Lower lobe of right lung (tissue), 2 donors: ENCODE measurements around the gene CATSPERD. TPM values are rescaled to one million over a fixed set of nuclear protein-coding genes. Genes with fewer than 3 reads are reported as not detected.

ENCODE experiments used
- ATAC-seq, 2 donors: fragments of 200-7000 bp; cut with Tn5 transposase; one replicate each; pipeline ENCODE4 v1.9.1; 2020 to 2022; ENCODE audit warnings: mild to moderate bottlenecking in 2 of 2, moderate library complexity in 2 of 2
- DNase-seq: peaks from one replicate; pipeline ENCODE4 v3.0.0-alpha.2; 2020
- H3K27ac ChIP-seq: fragments of 200-600 bp; one replicate; pipeline ENCODE4 v1.8.0; 2022
- H3K27me3 ChIP-seq: fragments of 200-600 bp; one replicate; pipeline ENCODE4 v1.8.0; 2022; ENCODE audit warnings: low read depth
- H3K36me3 ChIP-seq: fragments of 200-600 bp; one replicate; pipeline ENCODE4 v1.8.0; 2022; ENCODE audit warnings: mild to moderate bottlenecking
- H3K4me1 ChIP-seq: fragments of 200-600 bp; one replicate; pipeline ENCODE4 v1.8.0; 2022
- H3K4me3 ChIP-seq: fragments of 200-600 bp; one replicate; pipeline ENCODE4 v1.8.0; 2022; ENCODE audit warnings: mild to moderate bottlenecking
- H3K9me3 ChIP-seq: fragments of 200-600 bp; one replicate; pipeline ENCODE4 v1.8.0; 2022
- CTCF ChIP-seq: fragments of 200-600 bp; IDR thresholded peaks from one replicate; pipeline ENCODE4 v1.8.0; 2022; ENCODE audit warnings: antibody characterized with exemption, mild to moderate bottlenecking
- intact Hi-C: fragments of 100-400 bp; cut with DNase I; formaldehyde crosslinking; loops from one replicate; pipeline ENCODE4 v1.11.0; 2022
- total RNA-seq: library from RNA; stranded (reverse); fragmentation: NEBNext Ultra II Directional; extraction: Animal tissue kit (Norgen Biotek cat#: 25700); gene quantifications from one replicate; pipeline ENCODE4 v1.2.1, GENCODE V29; 2021
- donor health status: DM: no; HTN: yes; CAD: no; lungs with severe emphysema.

The CATSPERD gene
- total RNA-seq, 1 donor from 2014 or later = 6.4 TPM

GRCh38 chr19:5786593-5787408, 66.4 kb downstream of the CATSPERD start:
- Histone ChIP-seq H3K4me3 (no peak overlapping the region), H3K27ac (no peak overlapping the region), H3K27me3 (no peaks in the 10 kb centered on the region), H3K9me3 (no peaks in the 10 kb centered on the region), H3K4me1 (peaks cover 9% of the 10 kb centered on the region), H3K36me3 (peaks cover 66% of the 10 kb centered on the region)
- ATAC-seq (no peak), DNase-seq (no peak)
- intact Hi-C loops = no loop called here
- TF ChIP-seq CTCF = no peak

GRCh38 chr19:5787409-5788182, 67.2 kb downstream of the CATSPERD start:
- Histone ChIP-seq H3K4me1 (peaks cover 9% of the 10 kb centered on the region), H3K27ac (no peak overlapping the region), H3K27me3 (no peaks in the 10 kb centered on the region), H3K4me3 (no peak overlapping the region), H3K36me3 (peaks cover 66% of the 10 kb centered on the region), H3K9me3 (no peaks in the 10 kb centered on the region)
- intact Hi-C loops = no loop called here
- TF ChIP-seq CTCF = no peak
- ATAC-seq (no peak), DNase-seq (no peak)

DNA sequence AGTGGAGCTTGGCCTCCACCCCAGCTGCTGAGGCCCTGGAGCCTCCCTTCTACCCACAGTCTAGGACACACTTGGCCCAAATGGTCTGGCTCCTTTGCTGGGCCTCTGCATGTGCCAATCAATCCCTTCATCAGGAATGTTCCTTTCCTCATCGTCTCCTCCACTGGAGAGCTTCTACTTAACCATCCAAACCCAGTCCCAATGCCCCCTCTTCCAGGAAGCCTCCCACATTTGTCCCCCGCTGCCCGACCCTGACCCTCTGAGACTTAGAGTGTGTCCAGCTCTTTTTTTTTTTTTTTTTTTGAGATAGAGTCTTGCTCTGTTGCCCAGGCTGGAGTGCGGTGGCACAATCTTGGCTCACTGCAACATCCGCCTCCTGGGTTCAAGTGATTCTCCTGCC, 68.0 kb downstream of the CATSPERD start:
- Histone ChIP-seq H3K4me1 (peaks cover 9% of the 10 kb centered on the region), H3K4me3 (no peak overlapping the region), H3K36me3 (peaks cover 66% of the 10 kb centered on the region), H3K27ac (no peak overlapping the region), H3K27me3 (no peaks in the 10 kb centered on the region), H3K9me3 (no peaks in the 10 kb centered on the region)
- intact Hi-C loops = no loop called here
- no peak for TF ChIP-seq CTCF
- ATAC-seq (no peak), DNase-seq (no peak)

GRCh38 chr19:5789351-5789761, 68.9 kb downstream of the CATSPERD start:
- Histone ChIP-seq H3K36me3 (peaks cover 59% of the 10 kb centered on the region), H3K4me1 (peaks cover 9% of the 10 kb centered on the region), H3K27ac (no peak overlapping the region), H3K27me3 (no peaks in the 10 kb centered on the region), H3K9me3 (no peaks in the 10 kb centered on the region), H3K4me3 (no peak overlapping the region)
- DNase-seq = no peak
- intact Hi-C loops = no loop called here
- ATAC-seq = no peak
- TF ChIP-seq CTCF = no peak

- peak overlapping the region; percentile 99 for H3K27ac ChIP-seq
- H3K36me3 ChIP-seq = peaks cover 52% of the 10 kb centered on the region
- no peak for DNase-seq
These were observed 69.6 kb downstream of the CATSPERD start for GRCh38 chr19:5789886-5790558.

More at GRCh38 chr19:5789886-5790558, 69.6 kb downstream of the CATSPERD start:
- H3K4me3 ChIP-seq = peak overlapping the region; percentile 91
- TF ChIP-seq CTCF = no peak
- no peaks in the 10 kb centered on the region for H3K9me3 ChIP-seq
- no peaks in the 10 kb centered on the region for H3K27me3 ChIP-seq
- no peak for ATAC-seq
- peaks cover 9% of the 10 kb centered on the region for H3K4me1 ChIP-seq
- intact Hi-C loops = no loop called here
